SK-N-SH treated with all-trans-retinoic acid at 6 μM for 48 hours (cell line): ENCODE measurements around the gene ZW10.

Experiments
- ATAC-seq: fragments of 200-7000 bp; cut with Tn5 transposase; 3 replicates; pipeline ENCODE4 v1.9.1; 2020; ENCODE audit warnings: mild to moderate bottlenecking, moderate library complexity
- ARNTL ChIP-seq: fragments of 450-650 bp; formaldehyde crosslinking; IDR thresholded peaks from 2 replicates; pipeline ENCODE4 v1.5.0; 2020; ENCODE audit warnings: low read depth, mild to moderate bottlenecking, moderate library complexity, borderline replicate concordance
- BACH2 ChIP-seq: fragments of 250-450 bp; sonication (Bioruptor Pico); IDR thresholded peaks from 2 replicates; pipeline ENCODE4 v1.9.0; 2021; ENCODE audit warnings: mild to moderate bottlenecking, borderline replicate concordance
- CSDC2 ChIP-seq: fragments of 250-450 bp; sonication (Bioruptor Pico); IDR thresholded peaks from 2 replicates; pipeline ENCODE4 v1.5.0; 2020; ENCODE audit warnings: mild to moderate bottlenecking, moderate library complexity
- ESRRG ChIP-seq: fragments of 250-450 bp; sonication (Bioruptor Pico); IDR thresholded peaks from 2 replicates; pipeline ENCODE4 v1.6.1; 2021; ENCODE audit warnings: mild to moderate bottlenecking
- GLIS3 ChIP-seq: fragments of 250-450 bp; sonication (Bioruptor Pico); IDR thresholded peaks from 2 replicates; pipeline ENCODE4 v1.5.0; 2020; ENCODE audit warnings: mild to moderate bottlenecking, moderate library complexity
- ISL1 ChIP-seq: fragments of 250-450 bp; sonication (Bioruptor Pico); IDR thresholded peaks from 2 replicates; pipeline ENCODE4 v2.1.2; 2022; ENCODE audit warnings: mild to moderate bottlenecking, moderate library complexity
- OSR1 ChIP-seq: fragments of 250-450 bp; sonication (Bioruptor Pico); IDR thresholded peaks from 2 replicates; pipeline ENCODE4 v1.8.0; 2022; ENCODE audit warnings: moderate library complexity, mild to moderate bottlenecking, inconsistent platforms
- PPARA ChIP-seq: fragments of 250-450 bp; sonication (Bioruptor Pico); IDR thresholded peaks from 2 replicates; pipeline ENCODE4 v1.5.0; 2020; ENCODE audit warnings: mild to moderate bottlenecking, borderline replicate concordance
- RARB ChIP-seq: fragments of 250-450 bp; sonication (Bioruptor Pico); IDR thresholded peaks from 2 replicates; pipeline ENCODE4 v1.8.0; 2021; ENCODE audit warnings: mild to moderate bottlenecking, moderate library complexity
- TCF4 ChIP-seq: fragments of 250-450 bp; sonication (Bioruptor Pico); IDR thresholded peaks from 2 replicates; pipeline ENCODE4 v1.8.0; 2021; ENCODE audit warnings: mild to moderate bottlenecking, moderate library complexity, borderline replicate concordance
- TOX ChIP-seq: fragments of 250-450 bp; sonication (Bioruptor Pico); IDR thresholded peaks from 2 replicates; pipeline ENCODE4 v1.8.0; 2021; ENCODE audit warnings: mild to moderate bottlenecking, moderate library complexity, borderline replicate concordance
- ZC3H10 ChIP-seq: fragments of 250-450 bp; sonication (Bioruptor Pico); IDR thresholded peaks from 2 replicates; pipeline ENCODE4 v1.5.1; 2021; ENCODE audit warnings: mild to moderate bottlenecking, moderate library complexity
- ZFP3 ChIP-seq: fragments of 250-450 bp; sonication (Bioruptor Pico); IDR thresholded peaks from 2 replicates; pipeline ENCODE4 v1.5.0; 2020; ENCODE audit warnings: mild to moderate bottlenecking, moderate library complexity
- ZFP30 ChIP-seq: fragments of 450-650 bp; formaldehyde crosslinking; IDR thresholded peaks from 2 replicates; pipeline ENCODE4 v1.5.0; 2022; ENCODE audit warnings: mild to moderate bottlenecking, moderate library complexity
- ZNF565 ChIP-seq: fragments of 450-650 bp; formaldehyde crosslinking; conservative IDR thresholded peaks from 2 replicates; pipeline ENCODE4 v1.5.0; 2020; ENCODE audit warnings: low read depth, mild to moderate bottlenecking, moderate library complexity
- ZNF70 ChIP-seq: fragments of 450-650 bp; formaldehyde crosslinking; IDR thresholded peaks from 2 replicates; pipeline ENCODE4 v1.5.0; 2020; ENCODE audit warnings: mild to moderate bottlenecking, moderate library complexity
- ZNF8 ChIP-seq: fragments of 450-650 bp; formaldehyde crosslinking; IDR thresholded peaks from 2 replicates; pipeline ENCODE4 v1.5.0; 2020; ENCODE audit warnings: mild to moderate bottlenecking, moderate library complexity
- TF ChIP-seq, protein P1 (sequence below): fragments of 250-450 bp; sonication (Bioruptor Pico); IDR thresholded peaks from 2 replicates; pipeline ENCODE4 v1.5.1; 2021; ENCODE audit warnings: mild to moderate bottlenecking, moderate library complexity
- TF ChIP-seq, protein P2 (sequence below): fragments of 250-450 bp; sonication (Bioruptor Pico); IDR thresholded peaks from 2 replicates; pipeline ENCODE4 v1.5.1; 2020; ENCODE audit warnings: low read depth, mild to moderate bottlenecking, moderate library complexity
- TF ChIP-seq, protein P3 (sequence below): fragments of 250-450 bp; sonication (Bioruptor Pico); IDR thresholded peaks from 2 replicates; pipeline ENCODE4 v1.5.0; 2020; ENCODE audit warnings: mild to moderate bottlenecking, moderate library complexity
- TF ChIP-seq, protein P4 (sequence below): fragments of 250-450 bp; sonication (Bioruptor Pico); IDR thresholded peaks from 2 replicates; pipeline ENCODE4 v1.8.0; 2020; ENCODE audit warnings: mild to moderate bottlenecking, moderate library complexity, borderline replicate concordance

Gene ZW10

DNA sequence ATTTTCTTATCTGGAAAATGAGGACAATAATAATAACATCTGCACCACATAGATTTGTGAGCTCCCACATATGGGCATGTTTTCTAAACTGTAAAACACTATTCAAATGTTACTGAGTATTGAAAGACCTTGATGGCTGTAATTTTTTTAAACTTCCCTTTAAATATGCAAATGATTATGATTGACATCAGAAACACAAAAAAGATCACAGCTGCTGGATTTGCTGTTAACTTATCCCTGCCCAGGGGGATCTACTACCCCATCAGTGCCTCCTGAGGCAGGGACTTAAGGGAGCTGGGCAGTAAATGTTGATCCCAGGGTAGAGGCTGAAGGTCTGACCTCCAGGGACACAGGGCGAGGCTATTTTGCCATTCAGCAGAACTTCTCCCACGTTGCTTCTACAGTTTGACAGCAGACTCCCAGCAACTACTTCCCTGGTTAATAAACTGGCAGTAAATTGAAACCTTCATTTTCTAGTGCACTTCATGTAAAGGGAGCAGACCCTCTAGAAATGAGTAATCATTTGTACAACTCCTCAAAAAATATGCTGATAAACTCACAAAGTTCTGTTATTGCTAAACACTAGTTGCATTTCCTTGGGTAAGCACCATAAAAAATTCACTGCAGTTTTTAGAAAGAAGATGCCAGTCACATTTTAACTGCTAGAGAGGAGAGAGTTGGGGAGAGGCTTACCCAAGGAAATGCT, 87.7 kb downstream of the ZW10 start:
- no peak for ATAC-seq
- no peak for TF ChIP-seq ESRRG (CRISPR knock-in tag)
- TF ChIP-seq CSDC2 (CRISPR knock-in tag): no peak
- no peak for TF ChIP-seq ZC3H10 (CRISPR knock-in tag)
- TF ChIP-seq RARB: no peak
- TF ChIP-seq TOX (CRISPR knock-in tag): no peak
- no peak for TF ChIP-seq ARNTL (CRISPR knock-in tag)
- TF ChIP-seq GLIS3 (CRISPR knock-in tag): no peak
- TF ChIP-seq ZFP30 (CRISPR knock-in tag): no peak
- no peak for TF ChIP-seq TCF4
- TF ChIP-seq, protein P1, sequence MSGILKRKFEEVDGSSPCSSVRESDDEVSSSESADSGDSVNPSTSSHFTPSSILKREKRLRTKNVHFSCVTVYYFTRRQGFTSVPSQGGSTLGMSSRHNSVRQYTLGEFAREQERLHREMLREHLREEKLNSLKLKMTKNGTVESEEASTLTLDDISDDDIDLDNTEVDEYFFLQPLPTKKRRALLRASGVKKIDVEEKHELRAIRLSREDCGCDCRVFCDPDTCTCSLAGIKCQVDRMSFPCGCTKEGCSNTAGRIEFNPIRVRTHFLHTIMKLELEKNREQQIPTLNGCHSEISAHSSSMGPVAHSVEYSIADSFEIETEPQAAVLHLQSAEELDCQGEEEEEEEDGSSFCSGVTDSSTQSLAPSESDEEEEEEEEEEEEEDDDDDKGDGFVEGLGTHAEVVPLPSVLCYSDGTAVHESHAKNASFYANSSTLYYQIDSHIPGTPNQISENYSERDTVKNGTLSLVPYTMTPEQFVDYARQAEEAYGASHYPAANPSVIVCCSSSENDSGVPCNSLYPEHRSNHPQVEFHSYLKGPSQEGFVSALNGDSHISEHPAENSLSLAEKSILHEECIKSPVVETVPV (CRISPR knock-in tag): no peak

DNA sequence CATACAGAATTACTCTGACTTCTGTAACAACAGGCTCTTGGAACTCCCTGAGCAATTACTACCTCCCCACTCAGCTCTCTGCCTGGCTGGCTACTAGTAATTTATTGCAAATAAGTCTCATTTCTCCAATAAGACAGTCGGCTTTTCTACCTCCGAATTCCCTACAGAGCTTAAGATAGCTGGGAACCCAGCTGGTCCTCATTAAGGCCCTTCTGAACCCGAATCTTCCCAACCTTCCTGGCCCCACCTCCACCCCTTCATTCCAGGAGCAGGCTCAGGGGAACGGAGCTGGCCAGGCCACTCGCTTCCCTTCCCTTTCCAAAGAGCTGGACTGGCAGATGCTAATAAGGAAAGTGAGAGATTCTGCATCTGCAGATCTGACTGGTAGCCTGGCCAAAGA, 89.0 kb downstream of the ZW10 start:
- no peak for ATAC-seq
- TF ChIP-seq TOX (CRISPR knock-in tag) (no peak), TCF4 (no peak), CSDC2 (CRISPR knock-in tag) (no peak), ARNTL (CRISPR knock-in tag) (no peak), ZFP3 (no peak), BACH2 (CRISPR knock-in tag) (no peak), PPARA (CRISPR knock-in tag) (no peak), ZNF70 (CRISPR knock-in tag) (no peak), ZNF8 (no peak), ZNF565 (CRISPR knock-in tag) (no peak), OSR1 (CRISPR knock-in tag) (no peak), ISL1 (no peak)
- TF ChIP-seq, protein P1 (CRISPR knock-in tag): no peak
- TF ChIP-seq, protein P2, sequence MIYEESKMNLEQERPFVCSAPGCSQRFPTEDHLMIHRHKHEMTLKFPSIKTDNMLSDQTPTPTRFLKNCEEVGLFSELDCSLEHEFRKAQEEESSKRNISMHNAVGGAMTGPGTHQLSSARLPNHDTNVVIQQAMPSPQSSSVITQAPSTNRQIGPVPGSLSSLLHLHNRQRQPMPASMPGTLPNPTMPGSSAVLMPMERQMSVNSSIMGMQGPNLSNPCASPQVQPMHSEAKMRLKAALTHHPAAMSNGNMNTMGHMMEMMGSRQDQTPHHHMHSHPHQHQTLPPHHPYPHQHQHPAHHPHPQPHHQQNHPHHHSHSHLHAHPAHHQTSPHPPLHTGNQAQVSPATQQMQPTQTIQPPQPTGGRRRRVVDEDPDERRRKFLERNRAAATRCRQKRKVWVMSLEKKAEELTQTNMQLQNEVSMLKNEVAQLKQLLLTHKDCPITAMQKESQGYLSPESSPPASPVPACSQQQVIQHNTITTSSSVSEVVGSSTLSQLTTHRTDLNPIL (CRISPR knock-in tag): no peak
- TF ChIP-seq, protein P3, sequence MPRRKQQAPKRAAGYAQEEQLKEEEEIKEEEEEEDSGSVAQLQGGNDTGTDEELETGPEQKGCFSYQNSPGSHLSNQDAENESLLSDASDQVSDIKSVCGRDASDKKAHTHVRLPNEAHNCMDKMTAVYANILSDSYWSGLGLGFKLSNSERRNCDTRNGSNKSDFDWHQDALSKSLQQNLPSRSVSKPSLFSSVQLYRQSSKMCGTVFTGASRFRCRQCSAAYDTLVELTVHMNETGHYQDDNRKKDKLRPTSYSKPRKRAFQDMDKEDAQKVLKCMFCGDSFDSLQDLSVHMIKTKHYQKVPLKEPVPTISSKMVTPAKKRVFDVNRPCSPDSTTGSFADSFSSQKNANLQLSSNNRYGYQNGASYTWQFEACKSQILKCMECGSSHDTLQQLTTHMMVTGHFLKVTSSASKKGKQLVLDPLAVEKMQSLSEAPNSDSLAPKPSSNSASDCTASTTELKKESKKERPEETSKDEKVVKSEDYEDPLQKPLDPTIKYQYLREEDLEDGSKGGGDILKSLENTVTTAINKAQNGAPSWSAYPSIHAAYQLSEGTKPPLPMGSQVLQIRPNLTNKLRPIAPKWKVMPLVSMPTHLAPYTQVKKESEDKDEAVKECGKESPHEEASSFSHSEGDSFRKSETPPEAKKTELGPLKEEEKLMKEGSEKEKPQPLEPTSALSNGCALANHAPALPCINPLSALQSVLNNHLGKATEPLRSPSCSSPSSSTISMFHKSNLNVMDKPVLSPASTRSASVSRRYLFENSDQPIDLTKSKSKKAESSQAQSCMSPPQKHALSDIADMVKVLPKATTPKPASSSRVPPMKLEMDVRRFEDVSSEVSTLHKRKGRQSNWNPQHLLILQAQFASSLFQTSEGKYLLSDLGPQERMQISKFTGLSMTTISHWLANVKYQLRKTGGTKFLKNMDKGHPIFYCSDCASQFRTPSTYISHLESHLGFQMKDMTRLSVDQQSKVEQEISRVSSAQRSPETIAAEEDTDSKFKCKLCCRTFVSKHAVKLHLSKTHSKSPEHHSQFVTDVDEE (CRISPR knock-in tag): no peak

DNA sequence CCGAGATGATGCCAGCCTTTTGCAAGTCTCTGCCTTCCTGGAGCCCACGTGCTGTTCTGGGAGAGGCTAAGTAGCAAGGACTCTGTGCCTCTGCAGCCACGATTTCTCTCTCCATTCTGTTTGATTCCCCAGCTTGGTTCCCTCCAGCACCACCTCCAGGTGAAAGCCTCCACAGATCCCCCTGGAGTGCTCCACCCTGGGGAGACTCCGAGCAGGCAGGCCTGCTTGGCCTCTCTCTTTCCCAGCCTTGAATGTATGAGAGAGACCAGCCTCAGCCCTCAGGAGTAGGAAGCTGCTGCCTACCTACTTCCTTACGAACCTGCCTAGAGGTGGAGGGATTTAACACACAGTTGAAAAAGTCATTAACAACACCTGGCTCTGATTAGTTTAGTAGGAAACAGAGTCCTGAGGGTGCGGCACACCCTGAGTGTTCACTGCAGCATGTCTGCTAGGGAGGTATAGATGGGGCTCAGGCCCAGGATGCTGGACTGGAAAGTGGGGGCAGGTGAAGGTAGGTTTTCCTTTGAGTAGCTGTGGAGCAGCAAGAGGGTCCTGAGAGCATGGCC, 89.9 kb downstream of the ZW10 start:
- no peak for ATAC-seq
- no peak for TF ChIP-seq RARB
- TF ChIP-seq BACH2 (CRISPR knock-in tag): no peak
- no peak for TF ChIP-seq PPARA (CRISPR knock-in tag)
- TF ChIP-seq, protein P4, sequence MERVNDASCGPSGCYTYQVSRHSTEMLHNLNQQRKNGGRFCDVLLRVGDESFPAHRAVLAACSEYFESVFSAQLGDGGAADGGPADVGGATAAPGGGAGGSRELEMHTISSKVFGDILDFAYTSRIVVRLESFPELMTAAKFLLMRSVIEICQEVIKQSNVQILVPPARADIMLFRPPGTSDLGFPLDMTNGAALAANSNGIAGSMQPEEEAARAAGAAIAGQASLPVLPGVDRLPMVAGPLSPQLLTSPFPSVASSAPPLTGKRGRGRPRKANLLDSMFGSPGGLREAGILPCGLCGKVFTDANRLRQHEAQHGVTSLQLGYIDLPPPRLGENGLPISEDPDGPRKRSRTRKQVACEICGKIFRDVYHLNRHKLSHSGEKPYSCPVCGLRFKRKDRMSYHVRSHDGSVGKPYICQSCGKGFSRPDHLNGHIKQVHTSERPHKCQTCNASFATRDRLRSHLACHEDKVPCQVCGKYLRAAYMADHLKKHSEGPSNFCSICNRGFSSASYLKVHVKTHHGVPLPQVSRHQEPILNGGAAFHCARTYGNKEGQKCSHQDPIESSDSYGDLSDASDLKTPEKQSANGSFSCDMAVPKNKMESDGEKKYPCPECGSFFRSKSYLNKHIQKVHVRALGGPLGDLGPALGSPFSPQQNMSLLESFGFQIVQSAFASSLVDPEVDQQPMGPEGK (CRISPR knock-in tag): no peak
- TF ChIP-seq OSR1 (CRISPR knock-in tag): no peak
- no peak for TF ChIP-seq TCF4
- TF ChIP-seq, protein P3 (CRISPR knock-in tag): no peak
- TF ChIP-seq, protein P2 (CRISPR knock-in tag): no peak
- TF ChIP-seq TOX (CRISPR knock-in tag): no peak
- TF ChIP-seq, protein P1 (CRISPR knock-in tag): no peak
- no peak for TF ChIP-seq GLIS3 (CRISPR knock-in tag)
